Measurements from ENCODE around the gene SUV39H2.
"Not testable (repeated sequence)": the region's sequence is repeated elsewhere in the genome, so short reads cannot be mapped to it uniquely, and the experiment has no call there.

SUV39H2 gene

DNA sequence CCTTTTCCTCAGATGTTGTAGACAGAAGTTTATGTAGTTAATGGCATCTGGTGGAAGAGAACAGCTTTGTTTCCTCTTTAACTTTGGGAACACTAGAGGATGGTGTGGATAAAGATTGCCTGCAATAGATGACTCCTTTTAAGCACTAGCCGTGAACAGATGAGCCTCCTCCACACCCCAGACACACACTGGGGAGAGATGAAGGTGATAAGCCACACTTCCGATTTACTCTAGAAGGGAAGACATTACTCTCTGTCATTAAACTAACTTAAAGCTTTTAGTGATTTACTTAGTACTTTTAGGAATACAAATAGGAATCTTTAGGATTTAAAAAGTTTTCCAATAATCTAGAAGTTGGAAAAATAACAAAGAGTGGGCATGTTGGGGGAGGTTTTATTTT is 33.7 kb upstream of the SUV39H2 start:
- no peaks in the 10 kb centered on the region for H3K27me3 ChIP-seq (ENCODE audit: insufficient read depth, low read length)
- H3K36me3 ChIP-seq (ENCODE audit: insufficient read depth, low read length), result peaks cover 35% of the 10 kb centered on the region
- no peak overlapping the region for H2AFZ ChIP-seq (ENCODE audit: low read length, unreplicated experiment)
- no peak overlapping the region for H3K27ac ChIP-seq (ENCODE audit: low read depth, low read length)
- no peaks in the 10 kb centered on the region for H3K4me1 ChIP-seq (ENCODE audit: control insufficient read depth, insufficient read depth, low read length, unreplicated experiment)
- H3K79me2 ChIP-seq (ENCODE audit: control insufficient read depth, insufficient read depth, low read length, unreplicated experiment), result peaks cover 18% of the 10 kb centered on the region
- H3K4me3 ChIP-seq (ENCODE audit: low read depth, low read length), result no peak overlapping the region

DNA sequence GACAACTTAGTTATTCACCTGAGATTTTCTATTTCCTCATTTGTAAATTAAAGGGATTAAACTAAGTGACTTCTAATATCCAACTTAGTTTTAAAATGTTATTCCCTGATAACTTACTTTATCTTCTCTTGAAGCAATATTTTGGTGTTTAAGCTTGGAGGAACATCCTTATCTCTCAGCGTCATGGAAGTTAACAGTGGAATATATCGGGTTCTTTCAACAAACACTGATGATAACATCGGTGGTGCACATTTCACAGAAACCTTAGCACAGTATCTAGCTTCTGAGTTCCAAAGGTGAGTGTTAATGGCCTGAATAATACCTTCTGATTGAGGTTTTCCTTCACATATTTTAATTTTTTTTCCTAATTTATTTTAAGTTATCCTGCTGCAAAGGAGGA is 26.4 kb upstream of the SUV39H2 start:
- no peaks in the 10 kb centered on the region for H3K4me1 ChIP-seq (ENCODE audit: control insufficient read depth, insufficient read depth, low read length, unreplicated experiment)
- peaks cover 16% of the 10 kb centered on the region; the same call in 1 of the 2 replicates for H3K36me3 ChIP-seq (ENCODE audit: insufficient read depth, low read length)
- H2AFZ ChIP-seq (ENCODE audit: low read length, unreplicated experiment), result no peak overlapping the region
- no peak overlapping the region for H3K27ac ChIP-seq (ENCODE audit: low read depth, low read length)
- H3K79me2 ChIP-seq (ENCODE audit: control insufficient read depth, insufficient read depth, low read length, unreplicated experiment), result no peaks in the 10 kb centered on the region
- no peak overlapping the region for H3K4me3 ChIP-seq (ENCODE audit: low read depth, low read length)
- H3K27me3 ChIP-seq (ENCODE audit: insufficient read depth, low read length), result no peaks in the 10 kb centered on the region

DNA sequence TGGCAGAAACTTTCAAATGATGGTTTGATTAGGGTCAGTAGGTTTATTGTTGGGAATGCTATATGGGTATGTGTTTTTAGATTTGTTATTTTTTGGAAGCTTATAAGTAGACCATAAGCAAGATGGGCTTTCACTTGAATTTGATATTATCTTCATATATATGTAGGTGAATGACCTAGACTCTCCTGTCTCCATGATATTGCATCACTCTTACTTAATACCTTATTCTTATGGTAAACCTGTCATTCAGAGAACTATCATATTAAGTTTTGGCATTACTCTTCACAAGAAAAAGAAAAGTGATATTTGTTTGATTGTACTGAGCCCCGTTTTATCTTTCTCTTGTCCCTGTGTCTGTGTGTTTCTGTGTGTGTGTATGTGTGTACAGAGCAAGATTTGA is 23.2 kb upstream of the SUV39H2 start:
- Histone ChIP-seq H3K4me1 (ENCODE audit: control insufficient read depth, insufficient read depth, low read length, unreplicated experiment) (peaks cover 7% of the 10 kb centered on the region), H3K36me3 (ENCODE audit: insufficient read depth, low read length) (peaks cover 16% of the 10 kb centered on the region; the same call in 1 of the 2 replicates), H3K4me3 (ENCODE audit: low read depth, low read length) (no peak overlapping the region)

DNA sequence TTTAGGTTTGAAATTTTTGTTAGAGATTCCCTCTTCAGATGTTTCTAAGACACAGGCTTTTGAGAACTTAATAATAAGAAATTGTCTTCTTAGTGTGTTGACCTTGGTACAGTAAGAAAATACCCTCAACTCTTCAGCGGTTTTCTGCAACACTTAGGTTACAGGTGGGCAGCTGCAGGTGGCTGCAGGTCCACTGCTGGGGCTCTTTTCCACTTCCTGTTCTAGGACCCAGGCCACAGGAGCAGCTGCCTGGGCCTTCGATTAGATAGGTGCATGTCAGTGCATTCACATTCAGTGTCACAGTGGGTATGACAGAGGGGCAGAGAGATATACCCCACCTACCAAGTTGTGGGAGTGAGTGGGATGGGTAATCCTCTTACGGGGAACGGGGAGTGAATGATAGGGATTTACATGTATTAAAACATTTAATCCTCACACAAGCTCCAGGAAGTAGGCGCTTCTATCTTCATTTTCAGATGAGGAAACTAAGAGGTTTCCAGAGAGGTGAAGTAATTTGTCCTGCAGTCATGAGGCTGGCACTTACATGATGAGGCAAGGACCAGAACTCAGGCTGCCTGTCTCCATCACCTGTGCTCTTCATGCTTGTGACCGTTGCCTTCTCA is 20.2 kb upstream of the SUV39H2 start:
- 0 out of 2 replicates have a peak, but pooled peaks cover 8% of the 10 kb centered on the region for H3K36me3 ChIP-seq (ENCODE audit: insufficient read depth, low read length)
- no peak overlapping the region for H3K4me3 ChIP-seq (ENCODE audit: low read depth, low read length)

More for the DNA sequence above, 23.2 kb upstream of the SUV39H2 start:
- Histone ChIP-seq H3K27me3 (ENCODE audit: insufficient read depth, low read length) (no peaks in the 10 kb centered on the region), H2AFZ (ENCODE audit: low read length, unreplicated experiment) (no peak overlapping the region), H3K79me2 (ENCODE audit: control insufficient read depth, insufficient read depth, low read length, unreplicated experiment) (no peaks in the 10 kb centered on the region), H3K27ac (ENCODE audit: low read depth, low read length) (no peak overlapping the region)

DNA sequence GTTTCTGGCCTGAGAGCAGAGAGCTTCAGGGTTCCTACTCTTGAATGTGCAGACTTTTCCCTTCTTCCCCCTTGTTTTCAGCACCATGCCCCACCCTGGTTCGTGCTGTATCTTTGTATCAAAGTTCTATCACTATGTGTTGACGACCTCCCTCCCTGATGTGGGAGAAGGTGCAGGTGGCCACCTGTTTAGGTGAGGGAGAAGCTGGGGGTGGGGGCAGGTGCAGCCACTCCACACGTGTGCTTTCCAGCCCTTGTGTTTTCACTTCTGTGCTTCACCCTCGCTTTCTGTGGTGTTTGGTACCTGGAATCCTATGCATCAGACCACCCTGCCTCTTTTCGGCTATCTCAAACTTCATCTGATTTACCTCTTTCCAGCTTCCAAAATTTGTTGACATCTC is 19.6 kb upstream of the SUV39H2 start:
- H2AFZ ChIP-seq (ENCODE audit: low read length, unreplicated experiment), result no peak overlapping the region
- H3K36me3 ChIP-seq (ENCODE audit: insufficient read depth, low read length), result 0 out of 2 replicates have a peak, but pooled peaks cover 8% of the 10 kb centered on the region
- no peak overlapping the region for H3K27ac ChIP-seq (ENCODE audit: low read depth, low read length)
- no peaks in the 10 kb centered on the region for H3K79me2 ChIP-seq (ENCODE audit: control insufficient read depth, insufficient read depth, low read length, unreplicated experiment)
- H3K27me3 ChIP-seq (ENCODE audit: insufficient read depth, low read length), result no peaks in the 10 kb centered on the region
- H3K4me1 ChIP-seq (ENCODE audit: control insufficient read depth, insufficient read depth, low read length, unreplicated experiment), result peaks cover 7% of the 10 kb centered on the region
- no peak overlapping the region for H3K4me3 ChIP-seq (ENCODE audit: low read depth, low read length)

More for the DNA sequence above, 20.2 kb upstream of the SUV39H2 start:
- H2AFZ ChIP-seq (ENCODE audit: low read length, unreplicated experiment), result no peak overlapping the region
- no peak overlapping the region for H3K27ac ChIP-seq (ENCODE audit: low read depth, low read length)
- no peaks in the 10 kb centered on the region for H3K27me3 ChIP-seq (ENCODE audit: insufficient read depth, low read length)
- H3K4me1 ChIP-seq (ENCODE audit: control insufficient read depth, insufficient read depth, low read length, unreplicated experiment), result peaks cover 7% of the 10 kb centered on the region
- H3K79me2 ChIP-seq (ENCODE audit: control insufficient read depth, insufficient read depth, low read length, unreplicated experiment), result no peaks in the 10 kb centered on the region

DNA sequence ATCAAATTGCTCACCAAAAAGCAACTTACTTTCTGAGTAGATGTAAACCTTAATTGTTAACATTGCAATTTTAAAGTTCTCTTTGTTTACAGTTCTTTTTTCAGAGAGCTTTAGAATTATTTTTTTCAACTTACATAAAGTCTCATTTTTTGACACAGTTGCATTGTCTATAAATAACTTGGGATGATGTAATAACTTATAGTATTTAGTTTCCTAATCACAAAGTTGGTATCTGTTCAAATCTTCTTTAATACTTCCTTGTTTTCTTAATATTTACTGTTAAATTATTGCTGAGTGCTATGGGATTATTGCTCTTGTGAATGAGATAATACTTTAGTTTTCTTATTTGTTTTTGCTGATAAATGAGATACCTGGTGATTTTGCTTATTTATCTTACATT is 18.9 kb upstream of the SUV39H2 start:
- H3K4me1 ChIP-seq (ENCODE audit: control insufficient read depth, insufficient read depth, low read length, unreplicated experiment), result peaks cover 7% of the 10 kb centered on the region
- H3K79me2 ChIP-seq (ENCODE audit: control insufficient read depth, insufficient read depth, low read length, unreplicated experiment), result no peaks in the 10 kb centered on the region
- H3K27me3 ChIP-seq (ENCODE audit: insufficient read depth, low read length), result no peaks in the 10 kb centered on the region
- no peak overlapping the region for H3K4me3 ChIP-seq (ENCODE audit: low read depth, low read length)
- H2AFZ ChIP-seq (ENCODE audit: low read length, unreplicated experiment), result no peak overlapping the region
- H3K36me3 ChIP-seq (ENCODE audit: insufficient read depth, low read length), result 0 out of 2 replicates have a peak, but pooled peaks cover 8% of the 10 kb centered on the region
- H3K27ac ChIP-seq (ENCODE audit: low read depth, low read length), result no peak overlapping the region

DNA sequence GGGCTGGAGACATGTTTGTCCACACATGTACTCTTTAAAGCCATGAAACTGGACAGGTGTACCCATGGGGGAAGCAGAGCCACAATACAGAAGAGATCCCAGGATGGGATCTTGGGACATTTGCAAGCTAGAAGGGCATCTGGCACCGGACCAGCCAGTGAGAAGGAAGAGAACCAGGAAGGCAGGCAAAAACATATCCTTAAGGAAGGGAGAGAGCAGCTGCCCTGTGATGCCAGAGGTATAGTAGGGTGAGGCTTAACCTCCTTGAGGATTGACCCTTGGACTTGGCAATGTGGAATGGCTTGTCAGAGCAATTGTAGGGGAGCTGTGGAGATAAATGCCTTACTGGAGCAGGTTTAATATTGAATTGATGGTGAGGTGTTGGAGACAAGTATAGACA is 17.9 kb upstream of the SUV39H2 start:
- H3K27ac ChIP-seq (ENCODE audit: low read depth, low read length), result no peak overlapping the region
- no peak overlapping the region for H2AFZ ChIP-seq (ENCODE audit: low read length, unreplicated experiment)
- H3K36me3 ChIP-seq (ENCODE audit: insufficient read depth, low read length), result peaks cover 4% of the 10 kb centered on the region; the same call in 1 of the 2 replicates
- no peaks in the 10 kb centered on the region for H3K79me2 ChIP-seq (ENCODE audit: control insufficient read depth, insufficient read depth, low read length, unreplicated experiment)
- H3K27me3 ChIP-seq (ENCODE audit: insufficient read depth, low read length), result no peaks in the 10 kb centered on the region
- no peak overlapping the region for H3K4me3 ChIP-seq (ENCODE audit: low read depth, low read length)
- peaks cover 7% of the 10 kb centered on the region for H3K4me1 ChIP-seq (ENCODE audit: control insufficient read depth, insufficient read depth, low read length, unreplicated experiment)

DNA sequence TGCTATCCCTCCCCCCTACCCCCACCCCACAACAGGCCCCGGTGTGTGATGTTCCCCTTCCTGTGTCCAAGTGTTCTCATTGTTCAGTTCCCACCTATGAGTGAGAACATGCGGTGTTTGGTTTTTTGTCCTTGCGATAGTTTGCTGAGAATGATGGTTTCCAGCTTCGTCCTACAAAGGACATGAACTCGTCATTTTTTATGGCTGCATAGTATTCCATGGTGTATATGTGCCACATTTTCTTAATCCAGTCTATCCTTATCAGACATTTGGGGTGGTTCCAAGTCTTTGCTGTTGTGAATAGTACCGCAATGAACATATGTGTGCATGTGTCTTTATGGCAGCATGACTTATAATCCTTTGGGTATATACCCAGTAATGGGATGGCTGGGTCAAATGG is 14.2 kb upstream of the SUV39H2 start:
- not testable (repeated sequence) for H3K27ac ChIP-seq (ENCODE audit: low read depth, low read length); H3K79me2 ChIP-seq (ENCODE audit: control insufficient read depth, insufficient read depth, low read length, unreplicated experiment); H3K4me1 ChIP-seq (ENCODE audit: control insufficient read depth, insufficient read depth, low read length, unreplicated experiment); H3K4me3 ChIP-seq (ENCODE audit: low read depth, low read length); H2AFZ ChIP-seq (ENCODE audit: low read length, unreplicated experiment); H3K27me3 ChIP-seq (ENCODE audit: insufficient read depth, low read length)
- peaks cover 13% of the 10 kb centered on the region for H3K36me3 ChIP-seq (ENCODE audit: insufficient read depth, low read length)

DNA sequence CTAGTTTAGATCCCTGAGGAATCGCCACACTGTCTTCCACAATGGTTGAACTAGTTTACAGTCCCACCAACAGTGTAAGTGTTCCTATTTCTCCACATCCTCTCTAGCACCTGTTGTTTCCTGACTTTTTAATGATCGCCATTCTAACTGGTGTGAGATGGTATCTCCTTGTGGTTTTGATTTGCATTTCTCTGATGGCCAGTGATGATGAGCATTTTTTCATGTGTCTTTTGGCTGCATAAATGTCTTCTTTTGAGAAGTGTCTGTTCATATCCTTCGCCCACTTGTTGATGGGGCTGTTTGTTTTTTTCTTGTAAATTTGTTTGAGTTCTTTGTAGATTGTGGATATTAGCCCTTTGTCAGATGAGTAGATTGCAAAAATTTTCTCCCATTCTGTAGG is 13.8 kb upstream of the SUV39H2 start:
- not testable (repeated sequence) for H3K27ac ChIP-seq (ENCODE audit: low read depth, low read length); H3K4me1 ChIP-seq (ENCODE audit: control insufficient read depth, insufficient read depth, low read length, unreplicated experiment); H3K79me2 ChIP-seq (ENCODE audit: control insufficient read depth, insufficient read depth, low read length, unreplicated experiment); H3K27me3 ChIP-seq (ENCODE audit: insufficient read depth, low read length); H2AFZ ChIP-seq (ENCODE audit: low read length, unreplicated experiment); H3K4me3 ChIP-seq (ENCODE audit: low read depth, low read length)
- H3K36me3 ChIP-seq (ENCODE audit: insufficient read depth, low read length), result peaks cover 15% of the 10 kb centered on the region

DNA sequence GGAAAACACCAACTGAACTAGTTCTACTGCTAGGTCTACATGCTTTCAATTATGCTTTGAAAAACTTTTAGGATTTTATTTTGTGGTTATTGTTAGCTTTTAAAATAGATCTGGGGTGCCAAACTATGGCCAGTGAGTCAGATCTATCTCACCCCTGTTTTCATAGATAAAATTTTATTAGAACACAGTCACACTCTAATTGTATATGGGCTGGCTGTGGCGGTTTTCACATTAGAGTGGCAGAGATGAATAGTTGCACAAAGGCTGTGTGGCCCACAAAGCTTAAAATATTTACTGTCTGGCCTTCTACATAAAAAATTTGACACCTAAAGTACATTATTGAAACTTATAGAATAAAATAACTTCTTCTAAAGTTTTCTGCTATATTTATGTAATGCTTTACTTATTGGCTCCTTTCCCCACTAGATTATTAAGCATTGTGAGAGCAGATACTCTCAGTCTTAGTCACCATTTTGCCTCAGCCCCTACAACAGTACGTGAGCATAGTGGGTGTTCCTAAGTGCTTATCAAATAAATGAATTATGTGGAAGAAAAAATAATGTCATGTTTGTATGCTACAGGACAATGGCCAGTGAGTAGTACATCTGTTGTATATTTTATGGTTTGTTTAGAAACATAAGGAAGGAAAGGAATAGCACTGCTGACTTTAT is 5.4 kb upstream of the SUV39H2 start:
- peak overlapping the region; percentile 54 for H3K27ac ChIP-seq (ENCODE audit: low read depth, low read length)
- H3K4me3 ChIP-seq (ENCODE audit: low read depth, low read length), result 0 out of 2 replicates have a peak overlapping the region, but pooled peaks have one; percentile 9
- peaks cover 30% of the 10 kb centered on the region for H3K79me2 ChIP-seq (ENCODE audit: control insufficient read depth, insufficient read depth, low read length, unreplicated experiment)
- H3K36me3 ChIP-seq (ENCODE audit: insufficient read depth, low read length), result peaks cover 16% of the 10 kb centered on the region
- H3K27me3 ChIP-seq (ENCODE audit: insufficient read depth, low read length), result no peaks in the 10 kb centered on the region
- H3K4me1 ChIP-seq (ENCODE audit: control insufficient read depth, insufficient read depth, low read length, unreplicated experiment), result peaks cover 46% of the 10 kb centered on the region
- no peak overlapping the region for H2AFZ ChIP-seq (ENCODE audit: low read length, unreplicated experiment)

DNA sequence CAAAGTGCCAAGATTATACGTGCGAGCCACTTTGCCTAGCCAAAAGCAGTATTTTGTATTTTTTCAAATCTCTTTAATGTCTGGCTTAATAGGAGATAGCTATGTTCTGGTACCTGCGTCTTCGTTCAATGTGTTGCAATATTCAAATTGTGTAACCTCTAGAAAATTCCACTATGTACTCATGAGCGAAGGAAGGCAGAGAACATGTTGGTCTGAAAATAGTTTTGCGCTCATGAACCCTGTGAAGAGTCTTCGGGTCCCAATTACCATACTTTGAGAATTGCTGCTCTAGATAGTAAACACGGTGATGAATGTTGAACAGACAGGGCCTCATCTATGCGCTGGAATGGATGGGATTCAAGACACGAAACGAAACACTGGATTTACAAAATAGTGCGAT is 2.7 kb upstream of the SUV39H2 start:
- Histone ChIP-seq H3K79me2 (ENCODE audit: control insufficient read depth, insufficient read depth, low read length, unreplicated experiment) (peaks cover 51% of the 10 kb centered on the region), H3K4me3 (ENCODE audit: low read depth, low read length) (no peak overlapping the region; the same call in 1 of the 2 replicates), H3K36me3 (ENCODE audit: insufficient read depth, low read length) (peaks cover 5% of the 10 kb centered on the region; the same call in 1 of the 2 replicates), H2AFZ (ENCODE audit: low read length, unreplicated experiment) (no peak overlapping the region), H3K4me1 (ENCODE audit: control insufficient read depth, insufficient read depth, low read length, unreplicated experiment) (peaks cover 55% of the 10 kb centered on the region), H3K27me3 (ENCODE audit: insufficient read depth, low read length) (no peaks in the 10 kb centered on the region), H3K27ac (ENCODE audit: low read depth, low read length) (no peak overlapping the region)
